DMS153 treated with DMSO at 0.1 percent for 48 hours (cell line): Measurements from ENCODE around the gene GJB6.

ENCODE experiments used
- DNase-seq: peaks from one replicate; lab custom pipeline; 2025; ENCODE audit not compliant: unreplicated experiment; lab: John Stamatoyannopoulos, UW

Gene GJB6

DNA sequence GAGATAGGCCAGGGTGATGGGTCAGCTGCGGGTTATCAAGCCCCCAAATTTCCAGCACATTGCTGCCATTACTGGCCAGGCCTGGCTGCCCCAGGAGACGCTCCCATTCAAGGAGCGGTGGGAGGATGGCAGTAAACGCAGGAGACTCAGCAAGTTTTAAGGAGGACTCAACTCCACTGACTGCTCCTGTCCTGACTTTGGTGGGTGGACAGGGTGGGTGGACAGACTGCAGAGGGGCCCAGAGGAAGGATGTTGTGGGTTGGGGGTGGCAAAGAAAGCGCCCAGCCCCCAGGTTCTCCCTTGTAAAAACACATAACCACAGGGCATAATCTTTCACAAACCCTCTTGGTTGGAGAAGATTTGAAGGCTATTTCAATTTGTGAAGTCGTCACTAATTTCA, 4.4 kb downstream of the GJB6 start:
- no peak for DNase-seq

DNA sequence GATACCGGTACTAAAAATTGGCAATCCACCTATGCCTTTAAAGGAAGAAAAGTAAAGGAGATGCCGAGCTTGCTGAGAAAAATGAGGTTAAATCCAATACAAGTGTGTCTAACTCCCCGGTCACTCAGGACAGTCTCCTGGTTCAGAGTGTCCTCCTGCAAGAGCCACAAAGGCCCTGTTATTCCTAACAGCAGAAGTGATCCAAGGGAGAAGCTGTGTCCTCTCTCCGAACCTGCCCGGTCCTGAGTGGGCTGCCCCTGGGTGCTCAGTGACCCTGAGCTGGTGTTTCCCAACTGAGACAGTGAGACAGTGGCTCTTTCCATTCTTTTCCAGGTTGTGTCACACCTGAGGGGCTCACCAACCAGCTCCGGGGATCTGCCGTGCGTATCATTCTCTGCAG, 4.8 kb downstream of the GJB6 start:
- DNase-seq: no peak

- no peak for DNase-seq
Measured at GRCh38 chr13:20222553-20222952, 9.6 kb downstream of the GJB6 start.

DNA sequence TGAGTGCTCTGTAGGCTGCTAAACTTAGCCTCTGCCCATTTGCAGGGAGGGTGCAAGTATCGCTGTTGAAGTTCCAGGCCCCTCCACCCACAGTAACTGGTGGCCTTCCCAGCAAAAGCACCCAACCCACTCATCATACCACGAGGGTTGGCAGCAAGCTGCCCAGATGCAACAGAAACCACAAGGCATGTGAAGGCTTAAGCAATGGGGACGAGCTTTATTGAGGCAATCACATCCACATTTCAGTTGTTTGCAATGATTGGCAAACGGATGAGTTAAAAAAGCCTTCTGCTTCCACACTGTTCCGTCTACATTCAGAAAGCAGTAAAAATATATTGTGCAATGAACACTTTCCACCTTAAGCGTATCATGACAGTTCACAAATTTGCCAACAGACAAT, 10.3 kb downstream of the GJB6 start:
- DNase-seq: no peak

GRCh38 chr13:20219577-20219976, 12.5 kb downstream of the GJB6 start:
- no peak for DNase-seq

GRCh38 chr13:20217168-20217567, 15.0 kb downstream of the GJB6 start:
- DNase-seq: peak; percentile 25

DNA sequence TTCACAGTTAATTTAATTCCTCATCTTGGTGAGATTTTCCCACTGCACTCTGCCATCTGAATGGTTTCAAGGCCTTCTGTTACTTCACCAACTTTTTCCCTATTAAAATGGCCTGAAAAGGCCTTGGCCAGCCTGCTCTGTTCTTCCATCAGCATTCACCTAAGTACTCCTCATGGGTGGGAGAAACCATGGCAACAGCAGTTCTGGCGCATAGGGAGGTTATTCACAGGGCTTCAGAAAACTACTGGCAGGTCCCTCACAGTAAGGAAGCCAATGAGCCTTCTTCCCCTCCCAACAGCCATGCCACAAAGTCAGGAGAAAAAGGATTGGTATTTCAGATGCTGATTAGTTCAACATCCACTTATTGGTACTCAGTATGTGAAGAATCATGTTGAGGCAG, 22.2 kb downstream of the GJB6 start:
- DNase-seq: no peak

GRCh38 chr13:20206698-20207235, 25.4 kb downstream of the GJB6 start:
- DNase-seq: no peak

GRCh38 chr13:20206065-20206697, 25.9 kb downstream of the GJB6 start:
- no peak for DNase-seq

- no peak for DNase-seq
Measured at GRCh38 chr13:20198781-20199180, 33.3 kb downstream of the GJB6 start.

- DNase-seq: peak; percentile 27
Measured at GRCh38 chr13:20197361-20197834, 34.7 kb downstream of the GJB6 start.

DNA sequence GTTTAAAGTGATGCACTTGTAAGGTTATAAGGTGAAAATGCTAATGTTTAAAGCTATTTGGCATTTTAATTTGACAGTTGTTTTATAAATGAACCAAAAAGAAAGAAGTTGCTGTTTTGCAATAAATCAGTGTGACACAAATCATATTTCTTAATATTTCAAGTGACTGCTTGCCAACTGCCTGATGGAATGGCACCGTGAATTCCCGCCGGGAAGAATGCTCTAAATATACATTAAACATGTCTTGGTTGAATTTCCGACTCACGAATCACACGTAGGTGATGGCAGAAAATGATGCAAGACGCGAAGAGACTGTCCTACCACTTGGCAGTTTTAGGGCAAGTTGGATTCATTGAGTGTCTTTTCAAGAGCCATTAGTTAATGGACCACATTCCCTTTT, 36.3 kb downstream of the GJB6 start:
- DNase-seq: no peak

GRCh38 chr13:20193907-20194631, 38.0 kb downstream of the GJB6 start:
- DNase-seq: no peak

DNA sequence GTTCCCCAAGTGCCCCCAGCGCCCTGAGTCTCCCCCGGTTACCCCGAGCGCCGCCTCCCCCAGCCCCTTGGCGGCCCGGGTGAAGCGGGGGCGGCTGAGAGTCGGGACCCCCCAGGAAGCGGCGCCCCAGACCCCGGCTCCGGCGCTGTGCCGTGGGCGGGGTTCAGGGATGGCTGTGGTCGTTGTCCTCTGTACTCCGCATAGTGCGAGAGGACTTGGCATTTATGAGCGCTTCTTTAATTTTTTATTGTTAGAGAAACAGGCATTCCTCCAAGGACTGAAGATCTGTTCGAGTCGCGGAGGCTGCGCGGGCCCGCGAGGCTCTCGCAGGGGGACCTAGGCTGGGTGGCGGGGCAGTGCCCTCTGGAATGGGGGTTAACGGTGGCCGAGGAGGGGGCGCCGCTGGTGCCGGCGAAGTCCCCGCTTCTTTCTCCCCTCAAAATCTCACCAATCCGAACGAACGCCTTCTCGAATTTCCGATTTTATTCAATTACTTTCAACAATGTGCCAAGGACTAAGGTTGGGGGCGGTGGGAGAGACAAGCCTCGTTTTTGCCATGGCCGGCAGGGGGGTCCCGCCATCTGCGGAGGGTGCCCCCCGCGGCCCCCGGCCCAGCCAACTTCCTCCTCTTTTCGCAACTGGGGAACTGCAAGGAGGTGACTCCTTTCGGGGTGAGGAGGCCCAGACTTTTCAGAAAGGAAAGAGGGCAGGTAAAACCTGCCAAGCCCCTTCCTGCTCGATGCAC, 38.8 kb downstream of the GJB6 start:
- no peak for DNase-seq

GRCh38 chr13:20192836-20193161, 39.3 kb downstream of the GJB6 start, which contains the start of gene GJB2:
Gene GJB2, minus strand, starts transcription at chr13:20192938. Its CDS starts 3,357 bp downstream, at chr13:20189581.
- DNase-seq: no peak

DNA sequence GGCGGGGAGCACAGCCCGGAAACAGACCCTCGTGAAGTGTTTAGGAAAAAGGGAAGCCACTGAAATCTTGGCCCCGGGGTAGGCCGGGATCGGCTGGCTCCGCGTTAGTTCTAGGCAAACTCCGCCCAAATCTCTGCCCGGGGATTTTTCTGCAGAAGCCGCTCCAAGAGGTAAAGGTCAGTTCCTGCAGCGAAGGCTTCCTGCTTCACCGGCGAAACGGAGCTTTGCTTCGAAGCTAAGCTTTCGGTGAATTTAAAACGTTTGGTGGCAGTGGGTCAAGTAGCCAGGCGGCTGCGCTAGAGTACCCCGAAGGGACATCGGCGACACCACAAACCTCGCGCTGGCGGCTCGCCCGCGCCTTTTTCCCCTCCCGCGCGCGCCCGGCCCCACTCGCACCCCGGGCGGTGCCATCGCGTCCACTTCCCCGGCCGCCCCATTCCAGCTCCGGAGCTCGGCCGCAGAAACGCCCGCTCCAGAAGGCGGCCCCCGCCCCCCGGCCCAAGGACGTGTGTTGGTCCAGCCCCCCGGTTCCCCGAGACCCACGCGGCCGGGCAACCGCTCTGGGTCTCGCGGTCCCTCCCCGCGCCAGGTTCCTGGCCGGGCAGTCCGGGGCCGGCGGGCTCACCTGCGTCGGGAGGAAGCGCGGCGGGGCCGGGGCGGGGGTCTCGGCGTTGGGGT, 39.8 kb downstream of the GJB6 start:
- DNase-seq: no peak

DNA sequence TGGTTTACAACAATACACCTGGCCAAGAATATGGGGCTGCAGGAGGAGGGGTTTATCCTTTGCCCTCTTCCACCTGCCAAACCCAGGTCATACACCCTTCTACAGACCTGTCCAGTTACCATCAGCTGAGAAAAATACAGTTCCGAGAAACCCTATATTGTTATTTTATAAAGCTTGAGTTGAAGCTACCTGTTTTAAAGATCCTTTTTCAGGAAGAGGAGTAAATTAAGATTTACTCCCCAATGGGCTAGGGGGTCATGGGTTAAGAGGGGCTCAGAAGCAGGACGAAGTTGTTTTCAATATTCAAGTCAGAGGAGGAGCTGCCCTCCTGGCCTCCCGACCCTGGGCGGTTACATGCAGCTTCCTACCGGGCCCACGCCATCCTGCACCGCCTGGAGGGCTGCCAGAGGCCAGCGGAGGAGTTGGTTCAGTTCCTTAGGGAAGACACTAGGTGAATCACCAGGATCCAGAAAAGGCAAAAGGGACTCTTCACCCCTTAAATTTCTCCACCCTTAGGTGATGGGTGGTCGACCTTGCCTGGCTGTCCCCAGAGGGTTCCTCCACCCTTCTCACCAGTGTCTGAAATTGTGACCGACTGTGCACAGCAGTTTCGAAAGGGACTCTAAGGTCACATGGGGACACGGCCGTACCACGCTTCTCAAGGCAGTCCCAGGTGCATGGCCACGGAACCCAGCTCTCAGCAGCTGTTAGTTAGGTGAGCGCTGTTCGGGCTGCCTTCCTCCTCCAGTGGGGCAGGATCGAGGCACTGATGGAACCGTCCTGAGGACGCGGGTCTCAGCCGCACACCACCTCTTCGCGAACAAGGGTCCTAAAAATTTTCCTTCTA, 40.6 kb downstream of the GJB6 start:
- DNase-seq: no peak

- DNase-seq: no peak
Measured at GRCh38 chr13:20190481-20191310, 41.4 kb downstream of the GJB6 start.

DNA sequence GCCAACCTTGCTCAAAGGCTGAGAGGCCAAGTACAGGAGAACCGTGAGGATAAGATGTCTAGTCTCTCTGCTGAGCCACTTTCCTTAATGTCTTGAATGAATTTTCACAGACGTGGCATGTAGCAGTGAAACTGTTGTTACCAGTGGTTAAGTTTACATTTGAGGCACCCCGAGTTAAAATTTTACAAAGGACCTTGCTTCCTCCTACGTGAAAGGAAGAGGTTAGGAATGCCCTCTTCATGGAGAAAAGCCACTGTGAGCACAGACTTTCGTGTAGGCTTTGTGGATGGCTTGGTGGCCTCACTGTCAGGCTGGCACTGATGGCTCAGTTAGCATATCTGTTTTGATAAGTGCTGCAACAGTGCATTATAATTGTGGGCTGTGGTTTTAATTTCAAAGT, 42.0 kb downstream of the GJB6 start:
- DNase-seq: no peak
